ENCODE measurements around the gene STT3B.

GRCh38 chr3:31542246-31542645 is 9.5 kb downstream of the STT3B start:
- TF ChIP-seq TAF1 (IDR thresholded peaks at IDR 0.05; ENCODE audit: borderline replicate concordance, low read depth, low read length) (no peak), POLR2A (IDR thresholded peaks at IDR 0.05; ENCODE audit: low read depth, low read length) (no peak)

Measured in GM12892 (cell line).